H1 (cell line): Measurements from ENCODE around the gene NF1. TPM values are rescaled to one million over a fixed set of nuclear protein-coding genes. Genes with fewer than 3 reads are reported as not detected.
A peak's percentile ranks its signal among the peaks of the same experiment; 100 is the strongest.

Experiments used
- CTCF ChIA-PET: fragments of 300-600 bp; sonication (Branson Sonifier 250); formaldehyde crosslinking; loops from one replicate; lab custom pipeline; 2021; ENCODE audit not compliant: partially characterized antibody; lab: Charles Lee
- POLR2A ChIA-PET: fragments of 300-600 bp; sonication (Branson Sonifier 250); formaldehyde crosslinking; loops from one replicate; lab custom pipeline; 2021; ENCODE audit warnings: inconsistent platforms; ENCODE audit not compliant: partially characterized antibody; lab: Charles Lee
- DNase-seq, 2 experiments: peaks; one replicate each; pipeline versions ENCODE4 v3.0.0 to v3.0.0-alpha.2; 2010 to 2022; ENCODE audit warnings: low spot score in 2 of 2, low read depth in 1 of 2, mixed read lengths in 1 of 2
- FAIRE-seq: peaks from 2 replicates; lab custom pipeline; 2011; peaks lifted over from hg19 to GRCh38; lab: Jason Lieb, UNC
- H2AFZ ChIP-seq: 2 replicates; pipeline ENCODE4 v1.8.1; 2012; ENCODE audit warnings: low read length, inconsistent platforms
- H2AK5ac ChIP-seq: 2 replicates; pipeline ENCODE4 v1.6.1; 2013; ENCODE audit warnings: low read depth, low read length
- H2BK120ac ChIP-seq: replicated peaks from 2 replicates; pipeline ENCODE3; 2013; ENCODE audit warnings: low read depth, low read length, inconsistent platforms
- H2BK12ac ChIP-seq: 2 replicates; pipeline ENCODE4 v1.6.1; 2013; ENCODE audit warnings: low read depth, low read length
- H2BK15ac ChIP-seq: 2 replicates; pipeline ENCODE4 v1.6.1; 2013; ENCODE audit warnings: low read length
- H2BK20ac ChIP-seq: 2 replicates; pipeline ENCODE4 v1.6.1; 2013; ENCODE audit warnings: low read length
- H2BK5ac ChIP-seq: 2 replicates; pipeline ENCODE4 v1.6.1; 2013; ENCODE audit warnings: low read depth, low read length
- H3K14ac ChIP-seq: 2 replicates; pipeline ENCODE4 v1.6.1; 2013; ENCODE audit warnings: inconsistent platforms; ENCODE audit not compliant: insufficient read length
- H3K18ac ChIP-seq: 2 replicates; pipeline ENCODE4 v1.6.1; 2013; ENCODE audit warnings: low read length; ENCODE audit errors: extremely low read depth
- H3K23ac ChIP-seq: 2 replicates; pipeline ENCODE4 v1.6.1; 2013; ENCODE audit warnings: inconsistent platforms; ENCODE audit not compliant: insufficient read length
- H3K23me2 ChIP-seq: 2 replicates; pipeline ENCODE4 v1.6.1; 2013; ENCODE audit warnings: low read depth, low read length
- H3K27ac ChIP-seq: 2 replicates; pipeline ENCODE4 v1.6.1; 2011; ENCODE audit warnings: low read depth, low read length, inconsistent platforms
- H3K27me3 ChIP-seq, 4 experiments: replicated peaks in 1 of 4; 1 replicate in 1 of 4; 2 replicates in 3 of 4; pipeline versions ENCODE4 v1.6.1 to v1.8.1; 2011 to 2013; ENCODE audit warnings: low read length in 3 of 4, mild to moderate bottlenecking in 3 of 4, inconsistent platforms in 2 of 4, mixed read lengths in 2 of 4, moderate library complexity in 1 of 4; ENCODE audit not compliant: control insufficient read depth in 3 of 4, insufficient read depth in 3 of 4; ENCODE audit errors: extremely low read depth in 1 of 4
- H3K36me3 ChIP-seq, 4 experiments: 2 replicates each; pipeline versions ENCODE4 v1.6.1 to v1.8.1; 2011 to 2013; ENCODE audit warnings: mild to moderate bottlenecking in 4 of 4, low read length in 3 of 4, moderate library complexity in 2 of 4, control low read depth in 1 of 4, inconsistent platforms in 1 of 4; ENCODE audit not compliant: insufficient read depth in 4 of 4, control insufficient read depth in 2 of 4
- H3K4ac ChIP-seq: replicated peaks from 2 replicates; pipeline ENCODE3; 2013; ENCODE audit warnings: low read length, low read depth, mixed read lengths, inconsistent platforms; ENCODE audit not compliant: insufficient read length
- H3K4me1 ChIP-seq, 4 experiments: replicated peaks in 1 of 4; 1 replicate in 1 of 4; 2 replicates in 3 of 4; pipeline versions ENCODE4 v1.6.1 to v1.8.1; 2011 to 2013; ENCODE audit warnings: low read length in 3 of 4, inconsistent platforms in 2 of 4, mixed read lengths in 1 of 4; ENCODE audit not compliant: insufficient read depth in 4 of 4, control insufficient read depth in 3 of 4
- H3K4me2 ChIP-seq, 2 experiments: 2 replicates each; pipeline versions ENCODE4 v1.6.1 to v1.8.1; 2011 to 2013; ENCODE audit warnings: low read depth in 2 of 2, low read length in 2 of 2, control low read depth in 1 of 2, inconsistent platforms in 1 of 2, mild to moderate bottlenecking in 1 of 2; ENCODE audit not compliant: insufficient read depth in 1 of 2
- H3K4me3 ChIP-seq, 4 experiments: fragments of 200-600, 300-600 bp in 1 of 4; sonication (generic), shearing (Covaris generic), sonication (Bioruptor Twin) in 1 of 4; 2 replicates each; pipeline versions ENCODE4 v1.5.1 to v1.8.1; 2011 to 2016; ENCODE audit warnings: low read length in 4 of 4, low read depth in 3 of 4, control low read depth in 2 of 4, inconsistent platforms in 2 of 4, mild to moderate bottlenecking in 2 of 4, mixed read lengths in 1 of 4, moderate library complexity in 1 of 4; ENCODE audit not compliant: insufficient read depth in 2 of 4; ENCODE audit errors: extremely low read depth in 1 of 4
- H3K56ac ChIP-seq: replicated peaks from 2 replicates; pipeline ENCODE3; 2013; ENCODE audit warnings: low read depth, mild to moderate bottlenecking, mixed read lengths, low read length, inconsistent platforms; ENCODE audit not compliant: insufficient read length
- H3K79me1 ChIP-seq: 2 replicates; pipeline ENCODE4 v1.6.1; 2013; ENCODE audit warnings: low read depth, low read length, control low read depth
- H3K79me2 ChIP-seq, 2 experiments: 2 replicates each; pipeline versions ENCODE4 v1.6.1 to v1.8.1; 2012 to 2013; ENCODE audit warnings: low read length in 2 of 2, mild to moderate bottlenecking in 2 of 2, inconsistent platforms in 1 of 2; ENCODE audit not compliant: insufficient read depth in 2 of 2, control insufficient read depth in 1 of 2
- H3K9ac ChIP-seq, 4 experiments: replicated peaks in 1 of 4; 1 replicate in 1 of 4; 2 replicates in 3 of 4; pipeline versions ENCODE4 v1.6.1 to v1.8.1; 2011 to 2013; ENCODE audit warnings: low read depth in 3 of 4, low read length in 3 of 4, control low read depth in 2 of 4, mild to moderate bottlenecking in 2 of 4, moderate library complexity in 2 of 4, inconsistent platforms in 1 of 4; ENCODE audit errors: extremely low read depth in 1 of 4
- H3K9me3 ChIP-seq, 2 experiments: 2 replicates each; pipeline versions ENCODE4 v1.6.1 to v1.8.1; 2012 to 2013; ENCODE audit warnings: mild to moderate bottlenecking in 2 of 2, moderate library complexity in 2 of 2, control low read depth in 1 of 2, inconsistent platforms in 1 of 2, low read depth in 1 of 2, low read length in 1 of 2, mixed read lengths in 1 of 2; ENCODE audit not compliant: insufficient read depth in 2 of 2
- H4K20me1 ChIP-seq, 2 experiments: replicated peaks in 1 of 2; 2 replicates each; pipeline versions ENCODE3 to v1.8.1; 2011 to 2013; ENCODE audit warnings: inconsistent platforms in 2 of 2, low read length in 2 of 2, mild to moderate bottlenecking in 1 of 2; ENCODE audit not compliant: insufficient read depth in 2 of 2, control insufficient read depth in 1 of 2
- H4K5ac ChIP-seq: 2 replicates; pipeline ENCODE4 v1.6.1; 2013; ENCODE audit warnings: low read length, low read depth, mixed read lengths, inconsistent platforms; ENCODE audit not compliant: insufficient read length
- H4K8ac ChIP-seq: 2 replicates; pipeline ENCODE4 v1.8.0; 2013; ENCODE audit warnings: mild to moderate bottlenecking, moderate library complexity, low read length, inconsistent platforms; ENCODE audit not compliant: insufficient read depth; ENCODE audit errors: extremely low read depth
- H4K91ac ChIP-seq: replicated peaks from 2 replicates; pipeline ENCODE3; 2013; ENCODE audit warnings: low read length, mixed read lengths, inconsistent platforms; ENCODE audit not compliant: insufficient read length
- CEBPB ChIP-seq: IDR thresholded peaks from 2 replicates; pipeline ENCODE4 v1.6.1; 2012; ENCODE audit warnings: low read depth, low read length
- CTCF ChIP-seq, 3 experiments: IDR thresholded peaks; 1 replicate in 2 of 3; 2 replicates in 1 of 3; pipeline versions ENCODE4 v1.5.1 to v1.6.1; 2011; ENCODE audit warnings: low read length in 3 of 3, mild to moderate bottlenecking in 3 of 3, inconsistent platforms in 2 of 3, low read depth in 1 of 3, moderate library complexity in 1 of 3; ENCODE audit not compliant: insufficient read depth in 1 of 3; ENCODE audit errors: control extremely low read depth in 1 of 3
- PHF8 ChIP-seq: fragments of 200-600 bp; sonication (generic); conservative IDR thresholded peaks from 2 replicates; pipeline ENCODE4 v1.7.1; 2012; ENCODE audit warnings: low read depth, mild to moderate bottlenecking, inconsistent platforms, low read length, moderate library complexity
- POU5F1 ChIP-seq: IDR thresholded peaks from 2 replicates; pipeline ENCODE4 v1.6.1; 2011; ENCODE audit warnings: low read depth, mild to moderate bottlenecking, low read length, moderate library complexity
- RAD21 ChIP-seq, 2 experiments: IDR thresholded peaks in 1 of 2; conservative IDR thresholded peaks in 1 of 2; 2 replicates each; pipeline ENCODE4 v1.6.1; 2011; ENCODE audit warnings: low read depth in 2 of 2, low read length in 2 of 2, improper control_type of control experiment in 1 of 2, inconsistent platforms in 1 of 2, mild to moderate bottlenecking in 1 of 2, moderate library complexity in 1 of 2
- TCF12 ChIP-seq: IDR thresholded peaks from 2 replicates; pipeline ENCODE4 v1.6.1; 2011; ENCODE audit warnings: low read depth, mild to moderate bottlenecking, low read length
- YY1 ChIP-seq: IDR thresholded peaks from 2 replicates; pipeline ENCODE4 v1.6.1; 2011; ENCODE audit warnings: low read depth, mild to moderate bottlenecking, low read length
- WGBS, 2 experiments: shearing (Covaris generic) in 1 of 2; methylation state at CpG; one replicate each; pipeline versions ENCODE4 v1.1.6 to v1.1.7; 2013 to 2015; ENCODE audit warnings: low lambda C conversion rate in 2 of 2, mixed read lengths in 2 of 2, inconsistent platforms in 1 of 2, low coverage in 1 of 2, missing lambda C conversion rate in 1 of 2; ENCODE audit not compliant: insufficient replicate concordance in 2 of 2, insufficient coverage in 1 of 2, insufficient read length in 1 of 2; ENCODE audit errors: extremely low coverage in 1 of 2, missing lambda C conversion rate in 1 of 2; 5-methylcytosine and 5-hydroxymethylcytosine counted together
- polyA plus RNA-seq, 7 experiments: library from polyadenylated mRNA; depleted of rRNA in 3 of 7; stranded (reverse) in 5 of 7; unstranded in 2 of 7; fragments of >200 nt in 5 of 7; fragments of 200-250 nt in 2 of 7; gene quantifications; 1 replicate in 5 of 7; 2 replicates in 1 of 7; 4 replicates in 1 of 7; pipeline versions ENCODE4 v1.2.1 to v1.2.3, GENCODE V29; 2011 to 2013; ENCODE audit warnings: missing spikeins in 2 of 7, mixed read lengths in 2 of 7
- total RNA-seq: library from RNA; stranded (reverse); fragmentation: NEBNext Ultra II Directional; extraction: Animal tissue kit (Norgen Biotek cat#: 25700); gene quantifications from 2 replicates; pipeline ENCODE4 v1.2.1, GENCODE V29; 2021

NF1 gene
- total and polyA plus RNA-seq, 2 of the 8 experiments (the other 6 are each of a cell fraction or from before 2014, with no cell fraction given) = 19.3 to 29.6 TPM

GRCh38 chr17:31068291-31068690 lies 26.5 kb upstream of the NF1 start:
- H4K5ac ChIP-seq = no peak overlapping the region
- CTCF ChIA-PET = interaction anchor here (0.6 to 4.9 kb wide), 15 partner anchors 10 to 1321 kb away, joined by 3 to 43 read pairs (median 5); no protein-coding TSS in a partner anchor
- no peak overlapping the region for H3K56ac ChIP-seq
- H3K4me1 ChIP-seq = peaks cover 0 to 3% (median 0%) of the 10 kb centered on the region in 4 experiments; a peak in 1 of 7 replicates
- POLR2A ChIA-PET = interaction anchor here (1.5 to 2.1 kb wide), 2 partner anchors 27 to 323 kb away, joined by 3 to 7 read pairs; partner anchors contain the start of genes NF1 and RAB11FIP4
- no peaks in the 10 kb centered on the region for H3K27me3 ChIP-seq
- FAIRE-seq = peak; percentile 88
- no peak overlapping the region for H2BK120ac ChIP-seq
- peak in 1 of 2 experiments; percentile 86 for DNase-seq
- no peaks in the 10 kb centered on the region for H4K20me1 ChIP-seq
- no peak overlapping the region for H3K4ac ChIP-seq
- H3K18ac ChIP-seq = no peak overlapping the region
- H4K91ac ChIP-seq = no peak overlapping the region
- no peak overlapping the region for H2BK5ac ChIP-seq
- H3K14ac ChIP-seq = no peak overlapping the region
- no peak overlapping the region for H4K8ac ChIP-seq
- H2AFZ ChIP-seq = no peak overlapping the region; the same call in 1 of the 2 replicates
- H3K4me2 ChIP-seq = no peak overlapping the region
- no peaks in the 10 kb centered on the region for H3K9me3 ChIP-seq
- no peak overlapping the region for H2AK5ac ChIP-seq
- no peak overlapping the region for H3K27ac ChIP-seq
- H2BK12ac ChIP-seq = no peak overlapping the region
- no peak overlapping the region for H3K4me3 ChIP-seq
- no peak for TF ChIP-seq CEBPB
- TF ChIP-seq TCF12 = no peak
- TF ChIP-seq POU5F1 = no peak
- peak; percentile 79 for TF ChIP-seq YY1
- no peak for TF ChIP-seq PHF8
- peak; percentile 71 to 79 for TF ChIP-seq RAD21 (IDR thresholded peaks at IDR 0.05 in 1 of 2, conservative IDR thresholded peaks at IDR 0.05 in 1 of 2; ENCODE audit: low read depth in 2 of 2, low read length in 2 of 2)
- TF ChIP-seq CTCF (IDR thresholded peaks at IDR 0.05; ENCODE audit: control extremely low read depth in 1 of 3, insufficient read depth in 1 of 3, low read depth in 1 of 3, low read length in 3 of 3) = peak; percentile 71 to 98 (median 94)
- no peaks in the 10 kb centered on the region for H3K79me2 ChIP-seq
- no peak overlapping the region for H3K23ac ChIP-seq
- no peak overlapping the region for H2BK15ac ChIP-seq
- H2BK20ac ChIP-seq = no peak overlapping the region
- WGBS, 2 experiments = 43% methylated on average over 4 of the region's 4 CpGs; no CpG with 5 or more reads in 1 of the 2 experiments
- no peaks in the 10 kb centered on the region for H3K79me1 ChIP-seq
- H3K36me3 ChIP-seq = no peaks in the 10 kb centered on the region
- H3K9ac ChIP-seq = no peak overlapping the region
- H3K23me2 ChIP-seq = no peaks in the 10 kb centered on the region
